Activated CD4-positive, alpha-beta memory T cell treated with anti-CD3 and anti-CD28 coated beads for 36 hours (primary cell): ENCODE measurements around the gene CCDC85A. TPM values are rescaled to one million over a fixed set of nuclear protein-coding genes. Genes with fewer than 3 reads are reported as not detected.

ENCODE experiments used
- CTCF ChIA-PET: fragments of 350-600 bp; sonication (Branson Sonifier 250); formaldehyde crosslinking; loops from one replicate; lab custom pipeline; 2021; ENCODE audit warnings: antibody characterized with exemption, inconsistent platforms; lab: Charles Lee
- POLR2A ChIA-PET: fragments of 350-600 bp; sonication (Branson Sonifier 250); formaldehyde crosslinking; loops from one replicate; lab custom pipeline; 2021; ENCODE audit warnings: antibody characterized with exemption; lab: Charles Lee
- DNase-seq: peaks from one replicate; pipeline ENCODE4 v3.0.0-alpha.2; 2020
- H3K27ac Mint-ChIP-seq: one replicate; pipeline ENCODE4 v1.8.0; 2021; ENCODE audit warnings: mixed read lengths
- H3K27me3 Mint-ChIP-seq: one replicate; pipeline ENCODE4 v1.8.0; 2021; ENCODE audit warnings: mixed read lengths
- H3K36me3 Mint-ChIP-seq: one replicate; pipeline ENCODE4 v1.8.0; 2021; ENCODE audit warnings: mixed read lengths
- H3K4me1 Mint-ChIP-seq: one replicate; pipeline ENCODE4 v1.8.0; 2021; ENCODE audit warnings: low read depth, mixed read lengths
- H3K4me3 Mint-ChIP-seq: one replicate; pipeline ENCODE4 v1.8.0; 2021; ENCODE audit warnings: mild to moderate bottlenecking, mixed read lengths
- H3K9me3 Mint-ChIP-seq: one replicate; pipeline ENCODE4 v1.8.0; 2021; ENCODE audit warnings: mixed read lengths
- intact Hi-C: fragments of 100-400 bp; cut with micrococcal nuclease; formaldehyde crosslinking; loops from one replicate; pipeline ENCODE4 v1.15.1; 2023
- total RNA-seq, 2 experiments: library from RNA; stranded (reverse); gene quantifications; one replicate each; pipeline ENCODE4 v1.2.3, GENCODE V29; 2021

The CCDC85A gene
- total RNA-seq, 2 experiments from 2014 or later, result not detected

GRCh38 chr2:56199492-56199891, 15.7 kb downstream of the CCDC85A start:
- intact Hi-C loops, result no loop called here
- H3K4me3 Mint-ChIP-seq, result no peak overlapping the region
- ChIA-PET POLR2A (no interaction called here), CTCF (interaction anchor here (1.8 kb wide), 1 partner anchor 16 kb away, joined by 9 read pairs; the partner anchor contains the start of gene CCDC85A)
- H3K27ac Mint-ChIP-seq, result no peak overlapping the region
- no peaks in the 10 kb centered on the region for H3K36me3 Mint-ChIP-seq
- DNase-seq, result no peak
- H3K9me3 Mint-ChIP-seq, result no peaks in the 10 kb centered on the region
- no peaks in the 10 kb centered on the region for H3K4me1 Mint-ChIP-seq
- no peaks in the 10 kb centered on the region for H3K27me3 Mint-ChIP-seq

- no peaks in the 10 kb centered on the region for H3K36me3 Mint-ChIP-seq
- intact Hi-C loops, result no loop called here
- CTCF ChIA-PET, result interaction anchor here (0.8 kb wide), 1 partner anchor 19 kb away, joined by 3 read pairs; no protein-coding TSS in a partner anchor
- H3K9me3 Mint-ChIP-seq, result no peaks in the 10 kb centered on the region
- no peaks in the 10 kb centered on the region for H3K4me1 Mint-ChIP-seq
- no peaks in the 10 kb centered on the region for H3K27me3 Mint-ChIP-seq
- POLR2A ChIA-PET, result no interaction called here
- no peak for DNase-seq
- no peak overlapping the region for H3K27ac Mint-ChIP-seq
- no peak overlapping the region for H3K4me3 Mint-ChIP-seq
Measured at GRCh38 chr2:56202381-56203121, 18.8 kb downstream of the CCDC85A start.

GRCh38 chr2:56204556-56204955, 20.8 kb downstream of the CCDC85A start:
- no peak overlapping the region for H3K4me3 Mint-ChIP-seq

GRCh38 chr2:56206250-56206649, 22.5 kb downstream of the CCDC85A start:
- intact Hi-C loops, result no loop called here
- no peak for DNase-seq
- Mint-ChIP-seq H3K36me3 (no peaks in the 10 kb centered on the region), H3K27me3 (no peaks in the 10 kb centered on the region), H3K27ac (no peak overlapping the region), H3K4me1 (no peaks in the 10 kb centered on the region), H3K4me3 (no peak overlapping the region), H3K9me3 (peaks cover 2% of the 10 kb centered on the region)
- ChIA-PET CTCF (no interaction called here), POLR2A (no interaction called here)

More at GRCh38 chr2:56204556-56204955, 20.8 kb downstream of the CCDC85A start:
- ChIA-PET POLR2A (no interaction called here), CTCF (no interaction called here)
- intact Hi-C loops, result no loop called here
- DNase-seq, result no peak
- H3K27me3 Mint-ChIP-seq, result no peaks in the 10 kb centered on the region
- H3K27ac Mint-ChIP-seq, result no peak overlapping the region
- no peaks in the 10 kb centered on the region for H3K4me1 Mint-ChIP-seq
- no peaks in the 10 kb centered on the region for H3K9me3 Mint-ChIP-seq
- H3K36me3 Mint-ChIP-seq, result no peaks in the 10 kb centered on the region

GRCh38 chr2:56207760-56208159, 24.0 kb downstream of the CCDC85A start:
- no peaks in the 10 kb centered on the region for H3K36me3 Mint-ChIP-seq
- H3K4me3 Mint-ChIP-seq, result no peak overlapping the region
- H3K27ac Mint-ChIP-seq, result no peak overlapping the region
- DNase-seq, result no peak
- H3K27me3 Mint-ChIP-seq, result no peaks in the 10 kb centered on the region
- ChIA-PET CTCF (no interaction called here), POLR2A (no interaction called here)
- H3K9me3 Mint-ChIP-seq, result peaks cover 2% of the 10 kb centered on the region
- H3K4me1 Mint-ChIP-seq, result no peaks in the 10 kb centered on the region
- intact Hi-C loops, result no loop called here

GRCh38 chr2:56208380-56208779, 24.6 kb downstream of the CCDC85A start:
- H3K4me3 Mint-ChIP-seq, result no peak overlapping the region
- intact Hi-C loops, result no loop called here

GRCh38 chr2:56209701-56210100, 25.9 kb downstream of the CCDC85A start:
- H3K36me3 Mint-ChIP-seq, result no peaks in the 10 kb centered on the region
- H3K27ac Mint-ChIP-seq, result no peak overlapping the region
- peaks cover 2% of the 10 kb centered on the region for H3K9me3 Mint-ChIP-seq
- no peak overlapping the region for H3K4me3 Mint-ChIP-seq
- CTCF ChIA-PET, result no interaction called here
- no peak for DNase-seq
- intact Hi-C loops, result no loop called here
- POLR2A ChIA-PET, result no interaction called here
- no peaks in the 10 kb centered on the region for H3K27me3 Mint-ChIP-seq
- no peaks in the 10 kb centered on the region for H3K4me1 Mint-ChIP-seq

More at GRCh38 chr2:56208380-56208779, 24.6 kb downstream of the CCDC85A start:
- no peak for DNase-seq
- Mint-ChIP-seq H3K4me1 (no peaks in the 10 kb centered on the region), H3K9me3 (peaks cover 2% of the 10 kb centered on the region), H3K27ac (no peak overlapping the region), H3K36me3 (no peaks in the 10 kb centered on the region), H3K27me3 (no peaks in the 10 kb centered on the region)
- ChIA-PET CTCF (no interaction called here), POLR2A (no interaction called here)

- no peak for DNase-seq
- Mint-ChIP-seq H3K4me1 (no peaks in the 10 kb centered on the region), H3K27ac (no peak overlapping the region), H3K4me3 (no peak overlapping the region), H3K36me3 (no peaks in the 10 kb centered on the region), H3K9me3 (peaks cover 2% of the 10 kb centered on the region), H3K27me3 (no peaks in the 10 kb centered on the region)
- ChIA-PET POLR2A (no interaction called here), CTCF (no interaction called here)
- intact Hi-C loops, result no loop called here
Measured at GRCh38 chr2:56210291-56210690, 26.5 kb downstream of the CCDC85A start.

- H3K9me3 Mint-ChIP-seq, result peaks cover 2% of the 10 kb centered on the region
- no peak overlapping the region for H3K27ac Mint-ChIP-seq
- ChIA-PET CTCF (no interaction called here), POLR2A (no interaction called here)
- no peaks in the 10 kb centered on the region for H3K27me3 Mint-ChIP-seq
- no peaks in the 10 kb centered on the region for H3K36me3 Mint-ChIP-seq
- no peaks in the 10 kb centered on the region for H3K4me1 Mint-ChIP-seq
- intact Hi-C loops, result no loop called here
- no peak for DNase-seq
- no peak overlapping the region for H3K4me3 Mint-ChIP-seq
Measured at GRCh38 chr2:56211048-56211447, 27.3 kb downstream of the CCDC85A start.

- Mint-ChIP-seq H3K9me3 (peaks cover under 1% of the 10 kb centered on the region), H3K4me1 (no peaks in the 10 kb centered on the region), H3K27me3 (no peaks in the 10 kb centered on the region), H3K27ac (no peak overlapping the region), H3K4me3 (no peak overlapping the region), H3K36me3 (no peaks in the 10 kb centered on the region)
- DNase-seq, result no peak
- ChIA-PET CTCF (no interaction called here), POLR2A (no interaction called here)
- intact Hi-C loops, result no loop called here
Measured at GRCh38 chr2:56215911-56216310, 32.1 kb downstream of the CCDC85A start.

GRCh38 chr2:56217106-56217505, 33.3 kb downstream of the CCDC85A start:
- ChIA-PET POLR2A (no interaction called here), CTCF (no interaction called here)
- Mint-ChIP-seq H3K36me3 (no peaks in the 10 kb centered on the region), H3K9me3 (no peaks in the 10 kb centered on the region), H3K27ac (no peak overlapping the region), H3K4me3 (no peak overlapping the region), H3K4me1 (no peaks in the 10 kb centered on the region), H3K27me3 (no peaks in the 10 kb centered on the region)
- no peak for DNase-seq
- intact Hi-C loops, result no loop called here

- POLR2A ChIA-PET, result no interaction called here
- Mint-ChIP-seq H3K9me3 (no peaks in the 10 kb centered on the region), H3K27ac (no peak overlapping the region), H3K36me3 (no peaks in the 10 kb centered on the region), H3K4me1 (no peaks in the 10 kb centered on the region), H3K4me3 (no peak overlapping the region), H3K27me3 (no peaks in the 10 kb centered on the region)
- CTCF ChIA-PET, result no interaction called here
- DNase-seq, result no peak
- intact Hi-C loops, result no loop called here
Measured at GRCh38 chr2:56222481-56222880, 38.7 kb downstream of the CCDC85A start.

- Mint-ChIP-seq H3K4me3 (no peak overlapping the region), H3K36me3 (no peaks in the 10 kb centered on the region), H3K4me1 (no peaks in the 10 kb centered on the region), H3K27ac (no peak overlapping the region), H3K27me3 (no peaks in the 10 kb centered on the region), H3K9me3 (no peaks in the 10 kb centered on the region)
- ChIA-PET CTCF (no interaction called here), POLR2A (no interaction called here)
- intact Hi-C loops, result no loop called here
- no peak for DNase-seq
Measured at GRCh38 chr2:56224316-56224715, 40.5 kb downstream of the CCDC85A start.
